ENCODE data around the gene P2RX5.

DNA sequence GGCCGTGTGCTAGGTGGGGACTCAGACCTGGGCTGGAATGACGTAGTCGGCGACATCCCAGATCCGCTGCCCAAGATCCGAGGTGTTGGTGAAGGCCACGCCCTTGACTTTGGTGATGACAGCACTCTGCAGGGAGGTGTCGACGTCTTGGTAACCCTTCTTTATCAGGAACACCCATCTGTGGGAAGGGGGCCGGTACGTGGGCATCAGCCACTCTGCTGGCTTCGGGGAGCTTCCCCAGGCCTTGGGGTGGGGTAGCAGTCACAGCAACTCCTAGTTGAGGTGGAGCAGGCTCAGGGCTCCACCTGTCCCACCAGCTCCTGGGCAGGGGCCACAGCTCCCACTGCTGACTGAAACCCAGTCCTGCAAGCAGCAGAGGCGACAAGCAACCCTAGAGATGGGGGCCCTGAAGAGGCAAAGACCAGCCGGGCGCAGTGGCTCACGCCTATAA, 4.3 kb downstream of the P2RX5 start:
- TF ChIP-seq POLR2AphosphoS5 (IDR thresholded peaks at IDR 0.05; ENCODE audit: borderline replicate concordance, low read depth, low read length) = no peak
- TF ChIP-seq EZH2 (IDR thresholded peaks at IDR 0.05) = no peak
- no peak for TF ChIP-seq FOXP2 (optimal IDR thresholded peaks at IDR 0.05; ENCODE audit: control extremely low read depth, extremely low read length, insufficient read depth)
